ENCODE results near the gene FAM153A. TPM values are rescaled to one million over a fixed set of nuclear protein-coding genes. Genes with fewer than 3 reads are reported as not detected.
"Not testable (repeated sequence)": the region's sequence is repeated elsewhere in the genome, so short reads cannot be mapped to it uniquely, and the experiment has no call there.

Gene FAM153A
- total RNA-seq, 4 donors from 2014 or later = 0.28 to 3.3 (median 1.5) TPM; not detected in 1

DNA sequence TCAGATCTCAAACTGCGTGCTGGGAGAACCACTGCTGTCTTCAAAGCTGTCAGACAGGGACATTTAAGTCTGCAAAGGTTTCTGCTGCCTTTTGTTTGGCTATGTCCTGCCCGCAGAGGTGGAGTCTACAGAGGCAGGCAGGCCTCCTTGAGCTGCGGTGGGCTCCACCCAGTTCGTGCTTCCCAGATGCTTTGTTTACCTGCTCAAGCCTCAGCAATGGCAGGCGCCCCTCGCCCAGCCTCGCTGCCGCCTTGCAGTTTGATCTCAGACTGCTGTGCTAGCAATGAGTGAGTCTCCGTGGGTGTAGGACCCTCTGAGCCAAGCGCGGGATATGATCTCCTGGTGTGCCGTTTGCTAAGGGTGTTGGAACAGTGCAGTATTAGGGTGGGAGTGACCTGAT lies 8.9 kb upstream of the FAM153A start:
- not testable (repeated sequence) for H3K4me1 ChIP-seq, H3K36me3 ChIP-seq, DNase-seq, H3K27ac ChIP-seq, H3K4me3 ChIP-seq, H3K9me3 ChIP-seq, H3K27me3 ChIP-seq

DNA sequence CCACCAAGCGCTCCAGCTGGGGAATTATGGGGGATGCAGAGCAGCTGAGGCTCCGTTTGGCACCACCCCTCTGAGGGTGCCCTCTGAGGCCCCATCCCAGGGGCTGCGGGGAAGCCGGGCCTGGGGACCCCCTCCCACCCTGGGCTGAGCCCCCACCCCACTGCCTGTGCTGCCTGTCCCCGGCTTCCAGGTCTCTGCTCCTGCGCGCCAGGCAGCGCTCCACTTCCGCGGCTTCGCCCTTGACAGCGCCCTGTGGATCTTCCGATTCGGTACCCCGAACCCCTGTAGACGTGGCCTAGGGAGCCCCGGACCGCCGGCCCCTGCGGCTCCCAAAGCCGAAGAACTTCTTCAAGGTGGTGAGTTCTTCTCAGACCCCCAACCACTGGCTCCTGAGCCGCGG lies 530 bp downstream of the FAM153A start:
- DNase-seq, H3K36me3 ChIP-seq, H3K27ac ChIP-seq, H3K4me1 ChIP-seq, H3K27me3 ChIP-seq, H3K4me3 ChIP-seq, H3K9me3 ChIP-seq: not testable (repeated sequence)

DNA sequence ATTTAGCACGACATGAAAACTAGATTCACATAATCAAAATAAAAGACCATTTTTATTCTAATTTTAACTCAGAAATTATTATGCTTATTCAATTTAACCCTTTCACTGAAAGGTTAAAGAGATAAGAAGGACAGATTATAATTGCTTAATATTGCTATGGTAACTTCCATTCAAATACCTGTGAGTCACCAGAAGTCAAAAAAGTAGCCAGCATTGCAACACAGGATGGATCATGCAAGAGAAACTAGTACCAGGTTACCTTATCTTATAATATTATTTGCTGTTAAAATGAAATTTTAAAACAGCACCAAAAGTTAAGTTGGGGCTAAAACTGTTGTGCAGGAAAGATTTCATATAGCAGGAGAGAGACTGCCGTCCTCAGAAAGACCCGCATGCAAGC lies 11.5 kb downstream of the FAM153A start:
- H3K9me3 ChIP-seq, H3K27ac ChIP-seq, DNase-seq, H3K4me1 ChIP-seq, H3K4me3 ChIP-seq, H3K36me3 ChIP-seq, H3K27me3 ChIP-seq: not testable (repeated sequence)

DNA sequence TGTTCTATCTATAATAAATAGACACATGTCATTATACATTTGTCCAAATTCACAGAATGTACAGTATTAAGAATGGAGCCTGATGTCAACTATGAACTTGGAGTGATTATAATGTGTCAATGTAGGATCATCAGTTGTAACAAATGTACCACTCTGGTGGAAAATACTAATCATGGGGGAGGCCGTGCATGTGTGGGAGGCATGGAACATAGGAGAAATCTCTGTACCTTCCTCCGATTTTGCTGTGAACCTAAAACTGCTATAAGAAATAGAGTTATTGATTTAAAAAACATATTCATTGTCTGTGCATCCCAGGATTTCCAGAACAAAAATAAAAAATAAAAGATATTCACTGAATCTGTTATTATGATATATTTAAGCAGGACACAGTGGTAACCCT lies 12.1 kb downstream of the FAM153A start:
- H3K9me3 ChIP-seq, H3K4me1 ChIP-seq, H3K36me3 ChIP-seq, H3K4me3 ChIP-seq, H3K27ac ChIP-seq, H3K27me3 ChIP-seq, DNase-seq: not testable (repeated sequence)

DNA sequence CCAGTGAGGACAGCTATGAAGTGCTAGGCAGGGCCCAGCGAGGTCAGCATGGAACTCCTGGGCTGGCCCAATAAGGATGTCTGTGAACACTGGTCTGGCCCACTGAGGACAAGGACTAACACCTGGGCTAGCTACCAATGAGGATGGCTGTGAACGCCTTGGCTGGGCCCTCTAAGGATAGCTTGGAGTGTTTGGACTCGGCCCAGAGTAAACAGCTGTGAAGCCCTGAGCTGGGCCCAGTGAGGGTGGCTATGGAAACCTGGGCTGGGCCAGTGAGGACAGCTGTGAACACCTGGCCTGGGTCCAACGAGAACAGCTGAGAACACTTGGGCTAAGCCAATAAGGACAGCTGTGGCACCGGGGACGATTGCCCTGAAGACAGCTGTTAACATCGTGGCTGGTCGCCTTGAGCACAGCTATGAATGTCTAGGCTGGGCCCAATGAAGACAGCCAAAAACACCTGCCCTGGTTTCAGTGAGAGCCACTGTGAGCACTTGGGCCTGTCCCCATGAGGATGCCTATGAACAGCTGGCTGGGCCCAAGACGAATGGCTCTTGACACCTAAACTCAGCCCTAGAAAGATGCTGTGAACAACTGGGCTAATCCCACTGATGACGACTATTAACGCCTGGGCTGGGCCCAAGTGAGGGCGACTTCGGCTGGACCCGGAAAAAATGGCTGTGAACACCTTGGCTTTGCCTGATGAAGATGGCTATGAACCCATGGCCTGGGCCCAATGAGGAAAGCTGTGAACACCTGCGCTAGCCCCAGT lies 18.8 kb downstream of the FAM153A start:
- H3K27me3 ChIP-seq, H3K36me3 ChIP-seq, H3K4me3 ChIP-seq, DNase-seq, H3K4me1 ChIP-seq, H3K27ac ChIP-seq, H3K9me3 ChIP-seq: not testable (repeated sequence)

DNA sequence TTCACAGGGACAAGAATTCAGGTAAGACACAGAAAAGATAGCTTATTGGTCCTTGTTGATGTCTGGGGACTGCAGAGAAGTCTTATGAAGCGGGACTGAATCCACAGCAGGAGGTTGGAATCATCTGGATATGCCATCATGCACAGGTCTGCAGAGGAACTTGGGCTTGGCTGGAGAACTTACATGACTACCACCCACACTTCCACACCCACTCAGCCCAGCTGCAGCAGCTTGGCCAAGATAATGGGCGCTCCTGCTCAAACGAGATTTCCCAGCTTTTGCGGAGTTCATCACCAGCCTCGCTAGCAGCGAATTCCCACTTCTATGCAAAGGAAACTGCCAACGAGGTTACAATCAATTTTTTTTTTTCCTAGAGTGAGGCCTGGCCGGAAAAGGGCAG lies 21.7 kb downstream of the FAM153A start:
- not testable (repeated sequence) for H3K27ac ChIP-seq, DNase-seq, H3K36me3 ChIP-seq, H3K9me3 ChIP-seq, H3K27me3 ChIP-seq, H3K4me3 ChIP-seq, H3K4me1 ChIP-seq

DNA sequence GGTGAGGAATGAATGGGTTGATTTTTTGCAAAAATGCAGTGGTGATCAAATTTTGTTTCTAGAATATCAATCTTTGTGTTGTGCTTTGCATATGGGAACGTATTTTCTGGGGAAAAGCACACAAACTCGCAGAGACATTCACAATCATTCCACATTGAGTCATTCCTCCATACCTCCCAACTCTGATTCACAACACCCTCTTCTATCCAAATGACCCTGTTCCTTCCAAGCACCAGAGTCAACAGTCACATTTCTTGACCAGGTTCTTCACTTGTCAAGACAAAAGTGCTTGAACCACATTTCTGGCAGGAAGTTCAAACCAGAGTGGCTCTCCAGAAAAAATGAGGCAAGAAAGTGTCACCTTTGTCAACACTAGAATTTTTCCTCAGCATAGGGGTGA lies 35.3 kb downstream of the FAM153A start:
- not testable (repeated sequence) for H3K27ac ChIP-seq, H3K36me3 ChIP-seq, H3K27me3 ChIP-seq, H3K4me3 ChIP-seq, H3K9me3 ChIP-seq, DNase-seq, H3K4me1 ChIP-seq

DNA sequence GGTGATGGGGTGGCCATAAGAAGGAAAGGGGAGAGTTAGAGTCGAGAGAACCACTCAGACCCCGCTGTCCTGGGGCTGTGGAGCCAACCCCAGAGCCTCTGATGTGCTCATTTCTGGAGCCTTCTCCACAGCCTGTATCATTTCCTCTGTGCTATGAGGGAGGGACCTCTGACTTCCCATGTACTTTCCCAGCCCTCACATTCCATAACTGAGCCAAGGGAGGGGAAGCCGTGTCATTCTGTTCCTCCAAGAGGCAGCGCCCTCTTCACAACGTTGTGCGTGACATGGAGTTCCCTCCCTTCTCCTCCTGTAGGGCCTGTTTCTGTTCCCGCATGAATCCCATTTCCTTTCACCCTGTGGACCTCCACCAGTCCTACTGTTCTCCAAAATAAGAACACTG lies 57.8 kb downstream of the FAM153A start:
- not testable (repeated sequence) for H3K36me3 ChIP-seq, DNase-seq, H3K27me3 ChIP-seq, H3K4me3 ChIP-seq, H3K9me3 ChIP-seq, H3K27ac ChIP-seq, H3K4me1 ChIP-seq

DNA sequence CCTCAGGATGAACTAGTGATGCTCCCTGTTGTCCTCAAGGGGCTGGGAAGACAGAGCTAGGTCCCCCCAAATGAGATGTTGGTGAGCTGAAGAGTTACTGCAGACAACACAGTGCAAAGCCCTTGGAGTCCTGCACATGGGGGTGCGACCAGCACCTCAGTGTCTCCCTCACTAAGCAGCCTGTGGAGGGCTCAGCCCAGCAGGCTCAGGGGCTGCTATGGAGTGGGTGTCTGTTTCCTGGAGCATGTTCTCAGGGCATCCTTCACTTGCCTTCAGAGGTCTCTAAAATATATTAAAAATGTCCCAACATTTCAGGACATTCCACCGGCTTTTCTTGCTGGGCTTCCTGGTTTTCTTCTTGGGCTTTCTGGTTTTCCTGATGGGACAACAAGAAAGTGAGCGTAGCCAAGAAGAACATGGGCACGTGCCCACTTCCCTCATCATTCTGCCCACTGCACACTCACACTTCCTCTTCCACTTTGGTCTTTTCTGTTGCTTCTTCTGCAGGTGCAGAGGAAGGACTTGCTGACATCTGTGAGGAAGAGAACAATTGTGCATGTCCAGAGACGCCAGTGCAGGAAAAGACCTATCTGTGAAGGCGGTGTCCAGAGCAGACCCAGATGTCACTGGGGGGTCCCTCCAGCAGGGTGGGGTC lies 58.7 kb downstream of the FAM153A start:
- not testable (repeated sequence) for H3K36me3 ChIP-seq, H3K27me3 ChIP-seq, H3K4me1 ChIP-seq, H3K27ac ChIP-seq, DNase-seq, H3K4me3 ChIP-seq, H3K9me3 ChIP-seq

DNA sequence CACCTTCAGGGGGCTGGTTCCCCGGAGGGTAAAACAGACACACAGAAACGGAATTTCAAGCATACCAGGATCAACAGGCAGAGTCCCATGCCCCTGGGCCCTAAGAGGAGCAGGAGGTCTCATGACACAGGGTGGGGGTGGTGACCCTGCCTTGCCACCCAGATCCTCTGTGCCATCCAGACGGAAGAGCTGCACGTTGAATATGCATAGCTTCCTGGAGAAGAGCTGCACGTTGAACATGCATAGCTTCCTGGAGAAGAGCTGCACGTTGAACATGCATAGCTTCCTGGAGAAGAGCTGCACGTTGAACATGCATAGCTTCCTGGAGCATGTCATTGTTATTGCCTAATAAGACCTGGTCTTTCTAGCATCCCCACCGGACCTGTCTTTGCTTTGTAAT lies 59.9 kb downstream of the FAM153A start:
- not testable (repeated sequence) for DNase-seq, H3K9me3 ChIP-seq, H3K27me3 ChIP-seq, H3K4me1 ChIP-seq, H3K36me3 ChIP-seq, H3K27ac ChIP-seq, H3K4me3 ChIP-seq

DNA sequence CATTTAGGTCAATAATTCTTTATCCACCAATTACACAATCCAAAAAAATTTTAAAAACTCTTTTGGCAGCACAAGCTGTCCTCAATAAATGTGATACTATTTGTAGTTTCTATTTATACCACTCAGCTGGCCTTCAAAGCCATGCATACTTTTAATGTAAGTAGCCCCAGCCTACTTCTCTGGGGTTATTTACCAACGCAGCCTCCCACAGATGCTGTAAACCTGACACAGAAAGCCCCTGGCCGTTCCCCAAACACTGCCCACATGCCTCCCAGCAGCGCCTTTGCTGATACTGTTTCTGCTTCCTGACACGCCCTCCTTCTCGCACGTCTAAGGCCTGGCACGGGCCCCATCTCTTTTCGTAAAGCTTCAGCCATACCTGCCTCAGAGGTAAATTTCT lies 62.7 kb downstream of the FAM153A start:
- H3K4me1 ChIP-seq, H3K27ac ChIP-seq, H3K9me3 ChIP-seq, H3K4me3 ChIP-seq, DNase-seq, H3K27me3 ChIP-seq, H3K36me3 ChIP-seq: not testable (repeated sequence)

DNA sequence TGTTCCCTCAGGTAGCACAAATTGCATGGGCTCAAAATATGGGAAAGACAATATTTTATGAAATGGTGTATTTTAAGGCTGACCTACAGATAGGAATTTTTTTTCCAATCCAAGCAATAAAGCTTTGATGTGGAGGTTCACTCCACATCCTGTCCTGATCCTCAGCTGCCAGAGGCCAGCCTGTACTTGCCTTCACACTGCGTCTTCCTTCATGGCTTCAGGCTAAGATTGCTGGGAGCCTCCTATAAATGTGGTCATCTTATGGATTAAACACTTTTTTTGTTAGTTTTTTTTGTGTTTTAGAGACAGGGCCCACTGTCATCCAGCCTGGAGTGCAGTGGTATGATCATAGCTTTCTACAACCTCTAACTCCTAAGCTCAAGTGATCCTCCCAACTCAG lies 67.3 kb downstream of the FAM153A start:
- H3K27me3 ChIP-seq, H3K36me3 ChIP-seq, H3K4me1 ChIP-seq, H3K27ac ChIP-seq, H3K4me3 ChIP-seq, DNase-seq, H3K9me3 ChIP-seq: not testable (repeated sequence)

DNA sequence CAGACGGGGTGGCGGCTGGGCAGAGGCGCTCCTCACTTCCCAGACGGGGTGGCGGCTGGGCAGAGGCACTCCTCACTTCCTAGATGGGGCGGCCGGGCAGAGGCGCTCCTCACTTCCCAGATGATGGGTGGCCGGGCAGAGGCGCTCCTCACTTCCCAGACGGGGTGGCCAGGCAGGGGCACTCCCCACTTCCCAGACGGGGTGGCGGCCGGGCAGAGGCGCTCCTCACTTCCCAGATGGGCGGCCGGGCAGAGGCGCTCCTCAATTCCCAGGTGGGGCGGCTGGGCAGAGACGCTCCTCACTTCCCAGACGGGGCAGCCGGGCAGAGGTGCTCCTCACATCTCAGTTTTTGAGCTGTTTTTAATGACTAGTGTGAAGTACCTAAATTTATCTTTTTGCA lies 86.6 kb downstream of the FAM153A start:
- H3K36me3 ChIP-seq, DNase-seq, H3K4me1 ChIP-seq, H3K4me3 ChIP-seq, H3K27ac ChIP-seq, H3K9me3 ChIP-seq, H3K27me3 ChIP-seq: not testable (repeated sequence)

DNA sequence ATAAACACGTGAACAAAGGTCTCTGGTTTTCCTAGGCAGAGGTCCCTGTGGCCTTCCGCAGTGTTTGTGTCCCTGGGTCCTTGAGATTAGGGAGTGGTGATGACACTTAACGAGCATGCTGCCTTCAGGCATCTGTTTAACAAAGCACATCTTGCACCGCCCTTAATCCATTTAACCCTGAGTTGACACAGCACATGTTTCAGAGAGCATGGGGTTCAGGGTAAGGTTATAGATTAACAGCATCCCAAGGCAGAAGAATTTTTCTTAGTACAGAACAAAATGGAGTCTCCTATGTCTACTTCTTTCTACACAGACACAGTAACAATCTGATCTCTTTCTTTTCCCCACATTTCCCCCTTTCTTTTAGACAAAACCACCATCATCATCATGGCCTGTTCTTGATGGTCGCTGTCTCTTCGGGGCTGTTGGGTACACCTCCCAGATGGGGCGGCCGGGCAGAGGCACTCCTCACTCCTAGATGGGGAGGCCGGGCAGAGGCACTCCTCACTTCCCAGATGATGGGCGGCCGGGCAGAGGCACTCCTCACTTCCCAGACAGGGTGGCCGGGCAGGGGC lies 87.3 kb downstream of the FAM153A start:
- not testable (repeated sequence) for H3K27me3 ChIP-seq, H3K4me1 ChIP-seq, DNase-seq, H3K4me3 ChIP-seq, H3K36me3 ChIP-seq, H3K9me3 ChIP-seq, H3K27ac ChIP-seq

DNA sequence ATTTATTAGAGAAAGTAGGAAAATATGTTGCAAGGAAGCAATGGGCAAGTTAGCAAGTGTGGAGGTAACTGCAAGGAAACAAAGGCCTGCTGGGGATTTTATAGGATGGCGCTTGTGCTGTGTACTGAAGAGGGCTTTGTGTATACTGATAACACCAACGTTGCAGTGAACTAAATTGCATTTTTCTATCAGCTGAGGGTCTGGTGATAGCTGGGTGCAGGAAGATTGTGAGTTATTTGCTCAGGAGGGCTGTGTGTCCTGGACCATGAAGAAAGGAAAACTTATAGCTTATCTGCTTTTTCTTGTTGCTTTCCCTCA lies 88.2 kb downstream of the FAM153A start:
- H3K27ac ChIP-seq, H3K27me3 ChIP-seq, DNase-seq, H3K4me1 ChIP-seq, H3K9me3 ChIP-seq, H3K4me3 ChIP-seq, H3K36me3 ChIP-seq: not testable (repeated sequence)

All from Peyer's patch (tissue), 4 donors.